ENCODE data around the gene RNF180.

RNF180 gene

DNA sequence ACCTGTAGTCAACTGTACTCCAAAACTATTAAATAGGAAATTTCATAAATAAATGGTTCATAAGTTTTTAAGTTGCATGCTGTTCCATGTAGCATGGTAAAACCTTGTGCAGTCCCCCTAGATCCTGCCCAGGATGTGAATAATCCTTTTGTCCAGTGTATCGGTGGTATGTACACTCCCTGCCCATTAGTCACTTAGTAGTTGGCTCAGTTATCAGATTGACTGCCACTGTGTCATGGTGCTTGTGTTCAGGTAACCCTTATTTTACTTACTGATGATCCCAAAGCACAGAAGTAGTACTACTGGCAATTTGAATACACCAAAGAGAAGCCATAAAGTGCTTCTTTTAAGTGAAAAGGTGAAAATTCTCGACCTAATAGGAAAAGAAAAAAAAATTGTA is 134.2 kb downstream of the RNF180 start:
- TF ChIP-seq, protein P1, sequence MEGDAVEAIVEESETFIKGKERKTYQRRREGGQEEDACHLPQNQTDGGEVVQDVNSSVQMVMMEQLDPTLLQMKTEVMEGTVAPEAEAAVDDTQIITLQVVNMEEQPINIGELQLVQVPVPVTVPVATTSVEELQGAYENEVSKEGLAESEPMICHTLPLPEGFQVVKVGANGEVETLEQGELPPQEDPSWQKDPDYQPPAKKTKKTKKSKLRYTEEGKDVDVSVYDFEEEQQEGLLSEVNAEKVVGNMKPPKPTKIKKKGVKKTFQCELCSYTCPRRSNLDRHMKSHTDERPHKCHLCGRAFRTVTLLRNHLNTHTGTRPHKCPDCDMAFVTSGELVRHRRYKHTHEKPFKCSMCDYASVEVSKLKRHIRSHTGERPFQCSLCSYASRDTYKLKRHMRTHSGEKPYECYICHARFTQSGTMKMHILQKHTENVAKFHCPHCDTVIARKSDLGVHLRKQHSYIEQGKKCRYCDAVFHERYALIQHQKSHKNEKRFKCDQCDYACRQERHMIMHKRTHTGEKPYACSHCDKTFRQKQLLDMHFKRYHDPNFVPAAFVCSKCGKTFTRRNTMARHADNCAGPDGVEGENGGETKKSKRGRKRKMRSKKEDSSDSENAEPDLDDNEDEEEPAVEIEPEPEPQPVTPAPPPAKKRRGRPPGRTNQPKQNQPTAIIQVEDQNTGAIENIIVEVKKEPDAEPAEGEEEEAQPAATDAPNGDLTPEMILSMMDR (IDR thresholded peaks at IDR 0.05) = no peak
- no peak overlapping the region for H3K4me3 ChIP-seq
- DNase-seq (ENCODE audit: low spot score) = no peak
- H3K27ac ChIP-seq = no peak overlapping the region

DNA sequence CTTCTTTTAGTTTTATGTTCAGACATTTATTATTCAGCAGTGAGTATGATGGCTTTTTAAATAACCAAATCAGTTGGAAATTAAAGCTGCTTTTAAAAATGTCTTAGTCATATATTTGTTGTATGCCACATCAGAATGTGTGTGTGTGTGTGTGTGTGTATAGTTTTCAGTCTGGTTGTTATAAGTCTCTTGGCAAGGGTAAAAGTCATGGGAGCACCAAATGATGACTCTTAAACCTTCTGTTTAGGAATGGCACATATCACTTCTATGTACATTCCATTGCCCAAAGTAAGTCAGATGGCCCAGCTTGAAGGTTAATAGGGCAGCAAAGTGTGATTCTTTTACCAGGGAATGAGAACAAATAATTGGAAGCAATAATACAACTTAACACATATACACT is 135.9 kb downstream of the RNF180 start:
- no peak overlapping the region for H3K27ac ChIP-seq
- TF ChIP-seq, protein P1 (IDR thresholded peaks at IDR 0.05) = no peak

DNA sequence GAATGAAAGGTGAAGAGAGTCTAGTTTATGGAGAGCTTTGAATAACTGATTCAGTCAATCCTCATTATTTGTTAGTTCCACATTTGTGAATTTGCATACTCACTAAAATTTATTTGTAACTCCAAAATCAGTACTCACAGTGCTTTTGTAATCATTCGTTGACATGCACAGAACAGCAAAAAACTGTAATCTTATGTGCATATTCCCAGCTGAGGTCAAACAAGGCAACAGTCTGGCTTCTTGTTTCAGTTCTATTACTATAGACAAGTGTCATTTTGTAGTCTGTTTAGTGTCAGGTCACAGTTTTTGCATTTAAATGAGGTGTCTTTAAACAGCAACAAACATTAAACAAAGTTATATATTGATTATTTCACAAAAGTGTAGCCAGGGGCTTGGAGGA is 142.5 kb downstream of the RNF180 start:
- H3K27ac ChIP-seq = no peak overlapping the region
- TF ChIP-seq, protein P1 (IDR thresholded peaks at IDR 0.05) = no peak
- H3K4me3 ChIP-seq = no peak overlapping the region
- DNase-seq (ENCODE audit: low spot score) = no peak

More for the DNA sequence above, 135.9 kb downstream of the RNF180 start:
- DNase-seq (ENCODE audit: low spot score) = no peak
- H3K4me3 ChIP-seq = no peak overlapping the region

DNA sequence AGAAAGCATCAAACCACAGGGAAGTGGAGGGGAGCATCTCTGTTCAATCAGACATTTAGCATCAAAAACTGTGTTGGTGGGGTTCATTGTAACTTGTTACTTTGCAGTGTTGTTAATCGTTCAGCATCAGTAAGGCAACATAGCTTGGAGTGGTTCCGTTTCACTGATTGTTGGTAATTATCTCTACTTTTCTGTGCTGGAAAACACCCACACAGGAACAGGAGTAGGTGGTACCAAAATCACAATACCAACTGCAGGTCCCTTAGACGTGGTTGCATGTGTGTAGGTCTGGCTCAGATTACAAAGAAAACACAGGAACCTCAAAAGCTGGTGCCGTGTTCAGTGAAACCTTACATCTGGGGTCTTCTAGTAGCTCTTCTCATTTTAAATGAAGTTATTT is 146.8 kb downstream of the RNF180 start:
- no peak for DNase-seq (ENCODE audit: low spot score)
- TF ChIP-seq, protein P1 (IDR thresholded peaks at IDR 0.05) = no peak
- no peak overlapping the region for H3K4me3 ChIP-seq
- no peak overlapping the region for H3K27ac ChIP-seq

DNA sequence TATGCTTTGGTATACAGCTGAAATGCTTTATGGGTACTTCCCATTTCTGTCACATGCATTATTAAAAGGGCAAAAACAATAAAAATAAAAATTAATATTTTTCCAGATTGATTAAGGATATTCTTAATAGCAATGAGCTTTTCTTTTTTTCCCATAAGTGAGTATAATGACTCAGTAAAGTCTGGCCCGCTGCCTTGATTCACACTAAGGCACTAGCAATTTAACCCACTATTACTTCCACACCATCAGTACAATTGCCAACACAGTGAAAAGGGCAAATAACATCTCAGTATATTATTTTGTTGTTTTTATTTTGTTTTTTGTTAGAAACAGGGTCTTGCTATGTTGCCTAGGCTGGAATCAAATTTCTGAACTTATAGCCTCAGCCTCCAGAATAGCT is 150.1 kb downstream of the RNF180 start:
- DNase-seq (ENCODE audit: low spot score) = no peak
- Histone ChIP-seq H3K27ac (no peak overlapping the region), H3K4me3 (no peak overlapping the region)
- TF ChIP-seq, protein P1 (IDR thresholded peaks at IDR 0.05) = no peak

DNA sequence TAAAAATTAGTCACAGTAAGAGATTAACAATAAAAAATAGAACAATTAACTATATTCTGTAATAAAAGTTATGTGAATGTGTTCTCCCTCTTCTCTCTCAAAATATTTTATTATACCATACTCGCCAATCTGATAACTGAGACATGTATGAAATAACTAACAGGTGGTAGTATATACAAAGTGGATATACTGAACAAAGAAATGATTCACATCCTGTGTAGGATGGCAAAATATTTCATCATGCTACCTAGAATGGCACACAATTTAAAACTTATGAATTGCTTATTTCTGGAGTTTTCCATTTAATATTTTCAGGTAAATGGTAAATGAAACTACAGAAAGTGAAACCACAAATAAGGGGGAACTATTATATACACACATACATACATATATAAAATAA is 152.5 kb downstream of the RNF180 start:
- no peak overlapping the region for H3K27ac ChIP-seq
- H3K4me3 ChIP-seq = no peak overlapping the region
- TF ChIP-seq, protein P1 (IDR thresholded peaks at IDR 0.05) = no peak
- DNase-seq (ENCODE audit: low spot score) = no peak

DNA sequence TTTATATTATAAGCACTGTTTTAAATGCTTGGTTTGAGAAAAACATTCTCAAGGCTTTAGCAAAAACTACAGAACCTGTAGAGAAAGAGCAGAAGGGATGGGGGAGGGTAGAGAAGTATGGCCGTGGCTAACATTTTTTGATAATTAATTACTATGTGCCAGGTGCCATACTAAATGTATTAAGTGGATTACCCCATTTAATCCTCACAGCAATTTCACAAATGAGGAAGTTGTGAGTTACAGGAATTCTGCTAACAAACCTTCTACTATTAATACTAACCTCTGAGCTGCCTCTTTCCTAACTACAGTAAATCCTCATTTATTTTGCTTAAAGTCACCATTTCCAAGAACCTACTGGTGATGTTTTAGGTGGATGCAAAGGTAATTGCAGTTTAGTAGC is 157.9 kb downstream of the RNF180 start:
- Histone ChIP-seq H3K4me3 (no peak overlapping the region), H3K27ac (no peak overlapping the region)
- TF ChIP-seq, protein P1 (IDR thresholded peaks at IDR 0.05) = no peak
- no peak for DNase-seq (ENCODE audit: low spot score)
